ENCODE data around the gene IL36A.

- TF ChIP-seq ZNF548 (tag by site-specific recombination; IDR thresholded peaks at IDR 0.05) (no peak), CTCF (tag by site-specific recombination; IDR thresholded peaks at IDR 0.05) (no peak)
Observed at GRCh38 chr2:112993831-112994230, 11.4 kb upstream of the IL36A start.
